PC-3 (cell line): ENCODE data around the gene FBXO34.
"Not testable (repeated sequence)": the region's sequence is repeated elsewhere in the genome, so short reads cannot be mapped to it uniquely, and the experiment has no call there.

Source experiments
- EZH2 ChIP-seq: fragments of 300-600 bp; sonication (generic); IDR thresholded peaks from one replicate; pipeline ENCODE4 v1.6.1; 2017; ENCODE audit warnings: antibody characterized with exemption, mild to moderate bottlenecking, low read length; ENCODE audit not compliant: unreplicated experiment
- TF ChIP-seq, protein P1 (sequence below): fragments of 300-600 bp; sonication (generic); conservative IDR thresholded peaks from 2 replicates; pipeline ENCODE4 v1.5.1; 2017; ENCODE audit warnings: antibody characterized with exemption, low read depth, mild to moderate bottlenecking, low read length

DNA sequence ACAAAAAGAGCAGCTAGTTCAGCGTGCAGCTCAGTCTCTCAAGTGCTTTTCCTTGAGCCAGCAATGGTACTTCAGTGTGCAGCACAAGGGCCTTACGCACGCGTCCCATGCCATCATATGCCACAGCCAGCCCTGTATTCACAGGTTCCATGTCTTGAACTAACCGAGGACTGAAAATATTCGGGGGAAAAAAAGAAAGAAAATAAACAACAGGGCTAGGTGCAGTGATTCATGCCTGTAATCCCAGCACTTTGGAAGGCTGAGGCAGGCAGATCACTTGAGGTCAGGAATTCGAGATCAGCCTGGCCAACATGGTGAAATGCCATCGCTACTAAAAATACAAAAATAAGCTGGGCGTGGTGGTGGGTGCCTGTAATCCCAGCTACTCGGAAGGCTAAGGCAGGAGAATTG lies 111.8 kb downstream of the FBXO34 start:
- TF ChIP-seq, protein P1, sequence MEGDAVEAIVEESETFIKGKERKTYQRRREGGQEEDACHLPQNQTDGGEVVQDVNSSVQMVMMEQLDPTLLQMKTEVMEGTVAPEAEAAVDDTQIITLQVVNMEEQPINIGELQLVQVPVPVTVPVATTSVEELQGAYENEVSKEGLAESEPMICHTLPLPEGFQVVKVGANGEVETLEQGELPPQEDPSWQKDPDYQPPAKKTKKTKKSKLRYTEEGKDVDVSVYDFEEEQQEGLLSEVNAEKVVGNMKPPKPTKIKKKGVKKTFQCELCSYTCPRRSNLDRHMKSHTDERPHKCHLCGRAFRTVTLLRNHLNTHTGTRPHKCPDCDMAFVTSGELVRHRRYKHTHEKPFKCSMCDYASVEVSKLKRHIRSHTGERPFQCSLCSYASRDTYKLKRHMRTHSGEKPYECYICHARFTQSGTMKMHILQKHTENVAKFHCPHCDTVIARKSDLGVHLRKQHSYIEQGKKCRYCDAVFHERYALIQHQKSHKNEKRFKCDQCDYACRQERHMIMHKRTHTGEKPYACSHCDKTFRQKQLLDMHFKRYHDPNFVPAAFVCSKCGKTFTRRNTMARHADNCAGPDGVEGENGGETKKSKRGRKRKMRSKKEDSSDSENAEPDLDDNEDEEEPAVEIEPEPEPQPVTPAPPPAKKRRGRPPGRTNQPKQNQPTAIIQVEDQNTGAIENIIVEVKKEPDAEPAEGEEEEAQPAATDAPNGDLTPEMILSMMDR = not testable (repeated sequence)
- TF ChIP-seq EZH2 = not testable (repeated sequence)
